ENCODE results near the gene FBXO21.

- TF ChIP-seq POLR2A (IDR thresholded peaks at IDR 0.05) = no peak
- TF ChIP-seq CTCF (IDR thresholded peaks at IDR 0.05) = no peak
Observed at GRCh38 chr12:117140397-117141096, 49.7 kb downstream of the FBXO21 start.

All from stomach (tissue), 4 donors.